ENCODE results near the gene SLAIN1. TPM values are rescaled to one million over a fixed set of nuclear protein-coding genes. Genes with fewer than 3 reads are reported as not detected.

The SLAIN1 gene
- total and polyA plus RNA-seq, 10 of the 15 experiments (the other 5 are each of a cell fraction or from before 2014, with no cell fraction given) = 11.9 to 140 (median 56.9) TPM

DNA sequence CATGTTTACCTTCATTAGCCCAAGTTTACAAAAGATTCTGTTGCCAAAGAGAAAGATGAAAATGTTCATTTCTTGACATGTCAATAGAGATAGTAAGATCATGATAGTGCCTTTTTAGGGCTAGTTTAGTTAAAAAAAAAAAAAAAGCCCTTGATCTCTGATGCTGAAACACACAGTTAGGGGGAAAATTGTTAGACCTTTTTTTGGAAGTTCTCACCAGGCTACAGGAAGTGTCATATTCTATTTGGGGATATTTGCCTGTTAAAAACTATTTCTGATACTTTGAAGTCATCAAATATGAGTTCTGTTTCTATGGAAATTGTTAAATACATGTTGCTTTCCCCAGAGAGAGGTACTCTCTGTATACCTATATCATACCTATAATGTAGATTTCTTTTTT, 21.6 kb downstream of the SLAIN1 start (continued):
- no peak for TF ChIP-seq CTCF (IDR thresholded peaks at IDR 0.05 in 2 of 3, conservative IDR thresholded peaks at IDR 0.05 in 1 of 3; ENCODE audit: control insufficient read depth in 2 of 3, extremely low read depth in 1 of 3, insufficient read depth in 1 of 3, low read depth in 3 of 3, low read length in 3 of 3)
- TF ChIP-seq CHD4 (IDR thresholded peaks at IDR 0.05) = no peak
- TF ChIP-seq ATF7 (IDR thresholded peaks at IDR 0.05; ENCODE audit: low read depth) = no peak
- TF ChIP-seq EGR1 (IDR thresholded peaks at IDR 0.05; ENCODE audit: borderline replicate concordance in 1 of 2, low read depth in 2 of 2, low read length in 2 of 2) = no peak
- TF ChIP-seq MTA3 (IDR thresholded peaks at IDR 0.05; ENCODE audit: borderline replicate concordance, low read length) = peak; percentile 85; the same call in 1 of the 2 replicates
- TF ChIP-seq IRF4 (IDR thresholded peaks at IDR 0.05; ENCODE audit: low read depth, low read length) = no peak
- TF ChIP-seq, protein P1, sequence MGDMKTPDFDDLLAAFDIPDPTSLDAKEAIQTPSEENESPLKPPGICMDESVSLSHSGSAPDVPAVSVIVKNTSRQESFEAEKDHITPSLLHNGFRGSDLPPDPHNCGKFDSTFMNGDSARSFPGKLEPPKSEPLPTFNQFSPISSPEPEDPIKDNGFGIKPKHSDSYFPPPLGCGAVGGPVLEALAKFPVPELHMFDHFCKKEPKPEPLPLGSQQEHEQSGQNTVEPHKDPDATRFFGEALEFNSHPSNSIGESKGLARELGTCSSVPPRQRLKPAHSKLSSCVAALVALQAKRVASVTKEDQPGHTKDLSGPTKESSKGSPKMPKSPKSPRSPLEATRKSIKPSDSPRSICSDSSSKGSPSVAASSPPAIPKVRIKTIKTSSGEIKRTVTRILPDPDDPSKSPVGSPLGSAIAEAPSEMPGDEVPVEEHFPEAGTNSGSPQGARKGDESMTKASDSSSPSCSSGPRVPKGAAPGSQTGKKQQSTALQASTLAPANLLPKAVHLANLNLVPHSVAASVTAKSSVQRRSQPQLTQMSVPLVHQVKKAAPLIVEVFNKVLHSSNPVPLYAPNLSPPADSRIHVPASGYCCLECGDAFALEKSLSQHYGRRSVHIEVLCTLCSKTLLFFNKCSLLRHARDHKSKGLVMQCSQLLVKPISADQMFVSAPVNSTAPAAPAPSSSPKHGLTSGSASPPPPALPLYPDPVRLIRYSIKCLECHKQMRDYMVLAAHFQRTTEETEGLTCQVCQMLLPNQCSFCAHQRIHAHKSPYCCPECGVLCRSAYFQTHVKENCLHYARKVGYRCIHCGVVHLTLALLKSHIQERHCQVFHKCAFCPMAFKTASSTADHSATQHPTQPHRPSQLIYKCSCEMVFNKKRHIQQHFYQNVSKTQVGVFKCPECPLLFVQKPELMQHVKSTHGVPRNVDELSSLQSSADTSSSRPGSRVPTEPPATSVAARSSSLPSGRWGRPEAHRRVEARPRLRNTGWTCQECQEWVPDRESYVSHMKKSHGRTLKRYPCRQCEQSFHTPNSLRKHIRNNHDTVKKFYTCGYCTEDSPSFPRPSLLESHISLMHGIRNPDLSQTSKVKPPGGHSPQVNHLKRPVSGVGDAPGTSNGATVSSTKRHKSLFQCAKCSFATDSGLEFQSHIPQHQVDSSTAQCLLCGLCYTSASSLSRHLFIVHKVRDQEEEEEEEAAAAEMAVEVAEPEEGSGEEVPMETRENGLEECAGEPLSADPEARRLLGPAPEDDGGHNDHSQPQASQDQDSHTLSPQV (IDR thresholded peaks at IDR 0.05) = no peak
- TF ChIP-seq ZBTB33 (IDR thresholded peaks at IDR 0.05) = no peak
- no peak for TF ChIP-seq TAF1 (IDR thresholded peaks at IDR 0.05; ENCODE audit: borderline replicate concordance, low read depth, low read length)
- no peak for TF ChIP-seq POLR2A (IDR thresholded peaks at IDR 0.05; ENCODE audit: low read depth, low read length)
- peak; percentile 69 for TF ChIP-seq JUNB (IDR thresholded peaks at IDR 0.05)
- TF ChIP-seq ZBTB40 (IDR thresholded peaks at IDR 0.05; ENCODE audit: borderline replicate concordance) = no peak
- peak; percentile 81 for TF ChIP-seq PML (IDR thresholded peaks at IDR 0.05; ENCODE audit: low read length)
- no peak for TF ChIP-seq E4F1 (IDR thresholded peaks at IDR 0.05; ENCODE audit: borderline replicate concordance, partially characterized antibody)
- TF ChIP-seq BHLHE40 (IDR thresholded peaks at IDR 0.05; ENCODE audit: borderline replicate concordance in 1 of 2, low read depth in 2 of 2, low read length in 1 of 2) = no peak

Data from GM12878 (cell line).